ENCODE results near the gene ABCC8.
"Not testable (repeated sequence)": the region's sequence is repeated elsewhere in the genome, so short reads cannot be mapped to it uniquely, and the experiment has no call there.

ABCC8 gene

GRCh38 chr11:17428261-17428660, 48.4 kb downstream of the ABCC8 start:
- DNase-seq (ENCODE audit: low spot score), result no peak

DNA sequence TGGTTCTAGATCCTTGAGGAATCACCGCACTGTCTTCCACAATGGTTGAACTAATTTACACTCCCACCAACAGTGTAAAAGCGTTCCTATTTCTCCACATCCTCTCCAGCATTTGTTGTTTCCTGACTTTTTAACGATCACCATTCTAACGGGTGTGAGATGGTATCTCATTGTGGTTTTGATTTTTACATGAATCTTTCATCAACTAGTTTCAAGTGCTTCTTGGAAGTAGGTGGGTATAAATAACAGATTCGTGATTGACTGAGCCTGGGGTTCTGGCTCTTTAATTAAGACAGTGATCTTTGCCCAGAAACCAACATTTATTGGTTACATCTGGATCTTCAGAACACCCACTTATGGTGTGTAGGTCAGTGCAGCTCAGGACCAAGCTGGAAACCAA, 50.4 kb downstream of the ABCC8 start:
- DNase-seq (ENCODE audit: low spot score), result not testable (repeated sequence)

DNA sequence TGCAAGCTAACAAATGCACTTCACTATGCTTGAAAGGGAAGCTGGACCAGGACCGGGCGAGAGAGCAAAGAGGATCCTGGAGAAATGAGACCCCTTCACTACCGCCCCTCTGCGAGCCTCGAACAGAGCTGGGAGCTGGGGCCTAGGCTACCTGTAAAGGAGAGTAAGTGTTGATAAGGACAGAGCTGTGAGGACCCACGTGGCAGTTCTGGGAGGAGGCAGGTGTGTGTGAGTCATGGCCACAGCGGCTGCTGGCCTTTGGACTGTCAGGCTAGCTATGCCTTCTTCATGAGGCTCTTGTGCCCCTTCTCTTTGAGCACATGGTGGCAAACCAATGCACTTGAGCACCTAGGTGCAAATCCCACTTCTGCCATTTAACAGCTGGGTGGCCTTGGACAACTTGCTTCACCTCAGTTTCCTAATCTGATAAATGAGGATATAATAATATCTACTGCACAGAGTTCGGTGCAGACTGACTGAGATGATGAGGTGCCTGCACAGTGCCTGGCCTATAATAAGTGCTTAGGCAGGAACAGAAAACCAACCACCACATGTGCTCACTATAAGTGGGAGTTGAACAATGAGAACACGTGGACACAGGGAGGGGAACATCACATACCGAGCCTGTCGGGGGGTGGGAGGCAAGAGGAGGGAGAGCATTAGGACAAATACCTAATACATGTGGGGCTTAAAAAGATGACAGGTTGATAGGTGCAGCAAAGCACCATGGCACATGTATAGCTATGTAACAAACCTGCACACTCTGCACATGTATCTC, 52.9 kb downstream of the ABCC8 start:
- DNase-seq (ENCODE audit: low spot score), result no peak

DNA sequence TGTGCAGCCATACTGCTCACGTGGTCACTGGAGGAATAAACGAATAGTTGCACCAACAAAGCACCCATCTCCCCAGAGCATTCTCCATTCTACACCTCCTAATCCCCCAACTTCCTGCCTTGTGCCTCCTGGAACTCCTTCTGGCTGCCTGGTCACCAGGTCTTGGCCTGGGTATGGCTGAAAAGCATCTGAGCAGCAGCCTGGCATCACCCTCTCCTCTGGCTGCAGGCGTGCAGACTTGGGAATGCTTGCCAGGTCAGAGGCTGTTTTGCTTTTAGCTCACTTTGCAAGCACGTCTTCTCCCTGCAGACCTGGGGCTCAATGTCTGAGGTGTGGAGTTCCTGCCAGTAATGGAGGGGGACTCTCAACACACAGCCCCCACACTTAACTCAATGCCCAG, 54.9 kb downstream of the ABCC8 start:
- no peak for DNase-seq (ENCODE audit: low spot score)

DNA sequence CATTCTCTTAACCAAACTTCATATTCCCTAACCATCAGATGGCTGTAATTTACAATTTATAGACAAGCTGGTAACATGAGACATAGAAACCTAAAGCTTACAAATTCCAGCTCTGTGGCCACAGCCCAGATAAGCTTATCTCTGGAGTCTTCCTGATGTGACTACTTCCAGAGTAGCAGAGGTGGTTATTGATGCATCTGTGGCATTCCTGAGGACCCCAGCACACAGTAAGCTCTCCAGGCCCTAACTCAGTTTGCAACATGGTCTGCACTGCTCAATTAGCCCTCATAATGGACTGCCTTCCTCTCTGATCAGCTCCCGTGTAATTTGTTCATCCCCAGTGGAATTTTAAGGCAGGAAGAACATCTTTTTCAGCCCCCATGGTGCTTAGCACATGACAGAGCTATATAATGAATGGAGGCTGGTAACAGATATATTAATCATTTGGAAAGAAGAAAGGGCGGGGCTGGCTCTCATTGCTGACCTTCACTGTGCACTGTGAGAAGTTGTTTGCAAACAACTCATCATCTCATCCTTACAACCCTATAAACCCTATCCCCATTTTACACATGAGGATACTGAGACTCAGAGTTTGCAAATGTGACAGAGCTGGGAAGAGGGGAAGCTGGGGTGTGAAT, 58.1 kb downstream of the ABCC8 start:
- DNase-seq (ENCODE audit: low spot score), result no peak

GRCh38 chr11:17416492-17416891, 60.2 kb downstream of the ABCC8 start:
- DNase-seq (ENCODE audit: low spot score), result no peak

DNA sequence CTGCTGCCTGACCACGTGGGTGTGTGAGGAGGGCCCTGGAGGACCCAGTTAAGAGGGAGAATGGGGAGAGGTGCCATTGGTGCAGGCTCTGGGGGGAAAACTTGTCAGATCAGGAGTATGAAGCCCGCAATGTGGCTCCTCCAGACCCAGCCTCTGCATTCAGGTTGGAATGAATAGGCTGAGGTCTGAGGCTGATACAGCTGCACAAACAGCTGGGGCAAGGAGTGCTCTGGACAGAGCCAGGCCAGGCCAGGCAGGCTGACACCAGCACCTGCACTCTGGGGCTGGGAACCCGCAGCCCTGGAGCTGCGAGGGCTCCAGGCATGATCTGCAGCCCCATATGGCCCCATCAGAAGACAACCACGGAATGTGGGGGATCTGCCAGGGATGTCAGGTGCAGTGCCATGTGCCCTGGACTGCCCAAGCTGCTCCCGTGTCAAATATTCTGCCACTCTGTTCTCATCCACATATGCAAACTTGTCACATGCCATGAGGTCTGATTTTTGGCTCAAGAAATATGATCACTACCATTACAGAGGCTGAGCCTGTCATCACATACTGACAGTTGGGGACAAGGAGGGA, 61.0 kb downstream of the ABCC8 start:
- no peak for DNase-seq (ENCODE audit: low spot score)

GRCh38 chr11:17414992-17415391, 61.7 kb downstream of the ABCC8 start:
- no peak for DNase-seq (ENCODE audit: low spot score)

DNA sequence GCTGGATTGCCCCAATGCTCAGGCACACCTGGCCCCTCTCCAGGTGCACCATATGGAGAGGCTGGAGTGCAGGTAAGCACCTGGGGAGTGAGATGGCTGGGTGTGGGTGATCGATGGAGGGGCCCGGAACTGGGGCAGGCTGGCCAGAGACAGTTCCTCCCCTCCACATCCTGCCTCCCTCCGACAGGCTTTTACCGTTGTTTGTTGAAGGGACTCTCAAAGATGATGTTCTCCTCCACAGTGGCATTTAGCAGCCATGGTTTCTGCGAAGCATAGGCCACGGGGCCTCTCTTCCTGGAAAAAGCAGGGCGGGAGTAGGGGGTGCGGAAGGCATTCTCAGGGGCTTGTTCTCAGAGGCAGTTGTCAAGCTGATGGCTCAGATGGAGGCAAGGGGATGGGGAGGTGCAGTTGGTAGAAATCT, 62.3 kb downstream of the ABCC8 start:
- no peak for DNase-seq (ENCODE audit: low spot score)

DNA sequence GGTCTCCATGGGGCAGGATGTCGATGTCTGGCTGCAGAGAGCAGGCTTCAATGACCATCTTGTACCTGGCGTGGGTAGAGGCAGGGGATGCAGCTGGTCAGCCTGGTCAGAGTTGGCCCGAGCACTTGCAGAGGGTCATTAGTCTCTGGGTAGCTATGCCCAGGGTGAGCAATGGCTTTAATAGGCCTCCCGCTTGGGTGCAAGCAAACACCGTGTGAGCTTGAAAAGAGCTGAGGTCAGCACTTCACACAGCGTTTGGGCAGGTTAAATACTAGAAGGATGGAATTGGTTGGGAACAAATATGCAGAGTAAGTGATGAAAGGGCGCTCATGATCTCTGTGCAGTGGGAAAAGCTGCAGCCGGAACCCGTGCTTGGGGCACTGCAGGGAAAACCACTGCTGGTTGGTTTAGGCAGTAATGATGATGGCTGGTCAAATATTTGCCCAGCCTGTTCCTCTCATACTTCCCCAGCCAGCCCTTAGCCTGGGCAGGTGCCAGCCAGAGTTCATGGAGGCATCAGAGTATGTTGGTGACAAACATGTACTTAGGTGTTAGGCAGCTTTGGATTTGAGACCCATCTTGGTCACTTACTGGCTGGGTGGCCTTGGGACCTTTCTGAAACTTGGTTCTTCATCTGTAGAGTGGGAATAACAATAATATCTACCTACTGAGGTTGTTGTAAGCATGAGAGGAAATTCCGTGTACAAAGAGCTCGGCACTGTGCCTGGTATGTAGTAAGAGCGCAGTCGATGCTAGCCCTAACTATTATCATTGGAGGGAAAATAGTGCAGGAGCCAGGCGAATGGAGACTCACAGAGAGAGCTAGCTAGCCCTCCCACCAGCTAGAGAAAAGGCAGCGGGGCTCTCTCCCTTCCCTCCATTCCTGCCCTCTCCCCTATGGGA, 63.0 kb downstream of the ABCC8 start:
- DNase-seq (ENCODE audit: low spot score), result no peak

GRCh38 chr11:17412488-17413180, 64.0 kb downstream of the ABCC8 start:
- DNase-seq (ENCODE audit: low spot score), result no peak

DNA sequence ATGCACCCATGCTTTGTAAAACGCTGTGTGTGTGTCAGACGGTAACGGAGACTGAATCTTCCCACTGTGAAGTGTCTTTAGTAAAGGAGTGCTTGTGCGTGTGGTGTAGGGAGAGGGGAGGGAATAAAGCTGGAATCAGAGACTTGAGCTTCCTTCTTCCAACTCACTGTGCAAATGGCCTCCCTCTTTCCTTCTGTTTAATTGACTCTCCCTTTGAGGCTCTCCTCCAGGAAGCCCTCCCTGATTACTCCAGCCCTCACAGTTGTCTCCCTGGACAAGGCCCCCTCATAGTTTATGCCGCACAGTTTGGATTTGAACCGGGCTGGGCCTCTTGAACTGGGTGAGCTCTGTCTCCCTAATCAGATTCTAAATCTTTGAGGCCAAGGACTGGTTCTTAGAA, 65.2 kb downstream of the ABCC8 start:
- no peak for DNase-seq (ENCODE audit: low spot score)

DNA sequence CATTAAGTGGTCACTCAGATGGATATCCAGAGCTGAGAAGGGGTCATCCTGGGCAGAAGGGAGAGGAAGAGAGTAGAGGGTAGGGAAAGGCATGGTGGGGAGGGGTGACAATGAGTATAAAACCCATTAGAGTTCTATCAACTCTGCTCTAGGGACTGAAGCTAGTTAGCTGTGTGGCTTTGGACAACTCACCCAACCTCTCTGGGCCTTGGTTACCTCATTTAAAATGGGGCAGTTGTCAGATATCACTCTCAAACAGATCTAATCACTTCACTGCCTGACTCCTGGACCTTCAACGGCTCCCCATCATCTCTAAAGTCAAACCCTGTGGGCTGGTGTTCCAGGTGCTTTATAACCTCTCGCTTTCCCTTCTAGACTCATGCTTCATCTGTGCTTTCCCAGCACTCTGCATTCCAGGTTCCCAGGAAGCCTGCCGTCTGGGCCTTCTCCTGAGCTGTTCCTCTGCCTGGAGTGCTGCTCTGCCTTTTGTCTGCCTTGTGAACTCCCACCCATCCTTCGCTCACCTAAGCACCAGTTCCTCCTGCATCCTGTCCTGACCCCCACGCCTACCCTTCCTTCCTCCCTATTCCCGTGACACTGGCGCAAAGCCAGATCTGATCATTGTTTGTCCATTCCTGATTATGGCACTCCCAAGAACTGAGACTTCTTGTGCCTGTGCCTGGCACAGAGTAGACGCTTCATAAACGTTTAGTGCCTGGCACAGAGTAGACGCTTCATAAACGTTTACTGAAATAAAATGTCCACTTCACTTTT, 65.9 kb downstream of the ABCC8 start:
- no peak for DNase-seq (ENCODE audit: low spot score)

DNA sequence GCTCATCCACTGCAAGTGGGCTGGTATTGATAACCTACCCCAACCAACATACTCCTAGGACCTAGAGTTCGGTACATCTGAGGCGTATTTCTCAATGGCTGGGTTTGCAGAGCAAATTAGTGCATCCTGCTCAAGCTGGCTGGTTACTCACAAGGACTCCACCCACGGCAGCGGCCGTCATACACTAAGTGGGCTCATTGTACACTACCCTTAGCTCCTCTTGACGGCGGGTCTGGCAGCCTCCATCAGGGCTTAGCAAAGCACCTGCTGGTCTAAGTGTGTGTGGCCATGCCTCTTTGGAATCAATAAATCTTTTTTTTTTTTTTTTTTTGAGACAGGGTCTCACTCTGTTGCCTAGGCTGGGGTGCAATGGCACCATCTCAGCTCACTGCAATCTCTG, 68.0 kb downstream of the ABCC8 start:
- no peak for DNase-seq (ENCODE audit: low spot score)

DNA sequence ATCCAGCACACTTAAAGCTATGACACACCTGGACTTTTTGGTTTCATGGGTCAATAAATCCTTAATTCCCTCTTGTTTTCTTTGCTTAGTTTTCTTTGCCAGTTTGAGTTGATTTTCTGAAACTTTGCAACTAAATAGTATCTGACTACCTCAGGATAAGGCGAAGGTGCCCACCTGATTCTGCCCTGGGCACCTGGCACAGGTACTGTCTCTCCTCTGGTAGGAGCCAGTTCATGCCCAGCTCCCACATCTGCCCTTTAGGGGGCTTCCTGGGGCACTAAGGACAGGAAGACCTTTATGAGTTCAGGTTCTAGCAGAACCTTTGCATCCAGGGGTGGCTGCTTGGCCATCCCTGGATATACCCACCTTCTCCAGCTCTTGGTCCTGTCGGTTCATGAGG, 68.6 kb downstream of the ABCC8 start:
- DNase-seq (ENCODE audit: low spot score), result no peak

DNA sequence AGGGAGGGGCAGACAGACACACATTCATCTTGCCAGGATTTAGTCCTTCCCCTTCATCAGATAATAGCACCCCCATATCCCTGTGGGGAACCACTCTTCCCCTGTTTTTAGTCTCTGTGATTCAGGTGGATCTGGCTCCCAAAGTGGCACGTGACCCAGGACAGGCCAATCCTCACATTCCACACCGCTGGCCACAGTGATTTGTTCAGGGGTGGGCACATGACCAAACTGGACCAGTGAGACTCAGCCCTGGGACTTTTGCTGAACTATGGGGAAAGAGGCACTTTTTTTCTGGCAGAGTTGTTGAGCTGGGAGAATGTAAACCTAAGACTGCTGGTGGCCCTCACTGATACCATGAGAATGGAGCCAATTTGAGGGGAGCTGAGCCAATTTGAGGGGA, 69.1 kb downstream of the ABCC8 start:
- DNase-seq (ENCODE audit: low spot score), result no peak

DNA sequence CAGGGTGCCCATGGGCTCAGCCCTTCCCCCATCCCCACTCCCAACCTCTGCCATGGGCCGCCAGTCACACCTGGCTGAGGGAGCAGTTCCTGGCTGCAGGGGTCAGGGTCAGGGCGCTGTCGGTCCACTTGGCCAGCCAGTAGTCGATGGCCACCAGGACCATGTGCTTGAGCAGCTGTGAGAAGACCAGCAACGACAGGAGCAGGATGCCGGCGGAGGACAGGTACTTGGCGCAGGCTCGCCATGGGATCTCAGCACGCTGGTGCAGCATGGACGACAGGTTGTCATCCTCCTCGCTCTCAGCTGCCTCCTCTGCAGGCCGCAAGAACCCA, 69.9 kb downstream of the ABCC8 start:
- DNase-seq (ENCODE audit: low spot score), result no peak

DNA sequence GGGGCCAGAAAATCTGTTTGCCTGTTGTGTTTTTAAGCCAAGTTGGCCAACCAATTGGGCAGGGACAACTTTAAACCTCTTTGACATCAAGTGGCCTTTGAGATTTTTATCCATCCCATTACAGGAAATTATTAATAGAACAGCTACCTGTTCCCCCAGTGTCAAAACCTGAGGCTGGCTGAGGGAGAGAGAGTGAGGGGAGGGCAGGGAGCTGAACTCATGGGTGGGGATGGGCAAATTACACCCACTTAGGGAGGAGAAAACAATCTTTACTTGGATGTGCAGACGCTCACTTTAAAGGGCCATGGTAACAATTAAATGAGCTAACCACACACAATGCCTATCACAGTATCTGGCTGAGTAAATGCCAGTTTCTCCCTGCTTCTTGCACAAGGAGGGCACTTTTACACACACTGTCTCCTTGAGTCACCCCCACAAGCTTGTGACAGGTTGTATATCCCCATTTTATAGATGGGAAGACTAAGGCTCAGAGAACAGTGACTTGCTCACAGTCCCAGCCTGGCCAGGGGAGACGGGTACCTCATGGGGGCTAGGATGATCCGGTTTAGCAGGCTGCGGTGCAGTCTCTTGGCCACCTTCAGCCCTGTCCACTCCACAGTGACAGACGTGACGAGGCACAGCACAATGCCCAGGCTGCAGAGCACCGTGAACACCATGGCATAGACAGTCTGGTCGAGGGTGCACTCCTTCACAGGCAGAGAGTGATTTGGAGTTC, 70.4 kb downstream of the ABCC8 start:
- no peak for DNase-seq (ENCODE audit: low spot score)

- DNase-seq (ENCODE audit: low spot score), result no peak
Observed at GRCh38 chr11:17405232-17406005, 71.2 kb downstream of the ABCC8 start.

Data from CD4-positive, alpha-beta T cell treated with Interleukin-2 at 100 ng/mL for 4 hours (primary cell).